K562 (cell line): ENCODE data around the gene CPNE1. TPM values are rescaled to one million over a fixed set of nuclear protein-coding genes. Genes with fewer than 3 reads are reported as not detected.

ENCODE experiments used
- ADNP ChIP-seq: fragments of 200-800 bp; sonication (Bioruptor generic); IDR thresholded peaks from 2 replicates; pipeline ENCODE4 v1.6.1; 2016; ENCODE audit warnings: missing genetic modification characterization, missing compliant biosample characterization
- CBFA2T2 ChIP-seq: fragments of 450-650 bp; conservative IDR thresholded peaks from 2 replicates; pipeline ENCODE4 v1.6.1; 2017; ENCODE audit warnings: mild to moderate bottlenecking
- CREM ChIP-seq: IDR thresholded peaks from 2 replicates; pipeline ENCODE4 v1.6.1; 2014; ENCODE audit warnings: antibody characterized with exemption, low read depth
- E2F5 ChIP-seq: sonication (generic); formaldehyde crosslinking; IDR thresholded peaks from 2 replicates; pipeline ENCODE4 v1.8.0; 2022; ENCODE audit warnings: mild to moderate bottlenecking, missing genetic modification reagents
- ELK1 ChIP-seq: sonication (generic); formaldehyde crosslinking; IDR thresholded peaks from 2 replicates; pipeline ENCODE4 v1.8.1; 2022; ENCODE audit warnings: missing genetic modification reagents
- GABPA ChIP-seq: fragments of 200-800 bp; sonication (Bioruptor generic); conservative IDR thresholded peaks from 2 replicates; pipeline ENCODE4 v1.6.1; 2016; ENCODE audit warnings: low read depth, missing genetic modification characterization, missing compliant biosample characterization
- HCFC1 ChIP-seq: IDR thresholded peaks from 2 replicates; pipeline ENCODE4 v1.6.1; 2012; ENCODE audit warnings: low read depth, low read length, improper control_type of control experiment
- HDAC1 ChIP-seq, 2 experiments: fragments of 450-650 bp; IDR thresholded peaks; 2 replicates each; pipeline ENCODE4 v1.6.1; 2016 to 2017; ENCODE audit warnings: inconsistent platforms in 1 of 2, mild to moderate bottlenecking in 1 of 2, moderate library complexity in 1 of 2
- HMG20A ChIP-seq: fragments of 450-650 bp; formaldehyde crosslinking; conservative IDR thresholded peaks from 2 replicates; pipeline ENCODE4 v1.4.0; 2020; ENCODE audit warnings: mild to moderate bottlenecking, mixed read lengths
- MTA1 ChIP-seq: fragments of 450-650 bp; IDR thresholded peaks from 2 replicates; pipeline ENCODE4 v1.6.1; 2017; ENCODE audit warnings: borderline replicate concordance
- NONO ChIP-seq, 2 experiments: fragments of 200-400 bp in 1 of 2; fragments of 450-650 bp in 1 of 2; formaldehyde crosslinking in 1 of 2; IDR thresholded peaks; 2 replicates each; pipeline ENCODE4 v1.6.1; 2017; ENCODE audit warnings: low read depth in 2 of 2, mild to moderate bottlenecking in 2 of 2, moderate library complexity in 2 of 2, low read length in 1 of 2
- PHF21A ChIP-seq: fragments of 450-650 bp; IDR thresholded peaks from 2 replicates; pipeline ENCODE4 v1.6.1; 2017; ENCODE audit warnings: low read depth, borderline replicate concordance
- POLR2A ChIP-seq: fragments of 450-650 bp; conservative IDR thresholded peaks from 2 replicates; pipeline ENCODE4 v1.6.1; 2016
- PREB ChIP-seq: sonication (generic); formaldehyde crosslinking; IDR thresholded peaks from 2 replicates; pipeline ENCODE4 v1.8.1; 2023; ENCODE audit warnings: mild to moderate bottlenecking, missing genetic modification reagents
- STAG1 ChIP-seq: sonication (generic); formaldehyde crosslinking; IDR thresholded peaks from 2 replicates; pipeline ENCODE4 v1.5.0; 2020; ENCODE audit warnings: missing genetic modification reagents, borderline replicate concordance
- TFE3 ChIP-seq: fragments of 450-650 bp; formaldehyde crosslinking; IDR thresholded peaks from 2 replicates; pipeline ENCODE4 v1.4.0; 2020; ENCODE audit warnings: mild to moderate bottlenecking, mixed read lengths
- VEZF1 ChIP-seq: fragments of 200-800 bp; sonication (Bioruptor generic); IDR thresholded peaks from 2 replicates; pipeline ENCODE4 v1.6.1; 2017; ENCODE audit warnings: missing genetic modification characterization, missing compliant biosample characterization
- ZBTB34 ChIP-seq: fragments of 250-450 bp; sonication (Bioruptor Pico); IDR thresholded peaks from 2 replicates; pipeline ENCODE4 v1.8.0; 2021; ENCODE audit warnings: mild to moderate bottlenecking, moderate library complexity
- ZNF175 ChIP-seq: fragments of 200-800 bp; sonication (Bioruptor generic); IDR thresholded peaks from 2 replicates; pipeline ENCODE4 v1.6.1; 2016; ENCODE audit warnings: low read depth, mild to moderate bottlenecking, missing genetic modification characterization, missing compliant biosample characterization
- ZNF197 ChIP-seq: fragments of 200-800 bp; sonication (Bioruptor generic); IDR thresholded peaks from 2 replicates; pipeline ENCODE4 v1.6.1; 2016; ENCODE audit warnings: low read depth, missing genetic modification characterization, missing compliant biosample characterization
- polyA plus RNA-seq, 8 experiments: library from polyadenylated mRNA; depleted of rRNA in 4 of 8; stranded (reverse) in 5 of 8; unstranded in 3 of 8; fragments of >200 nt; fragmentation: Nextera tagmentation in 2 of 8; fragmentation: Illumina TruSeq in 1 of 8; extraction: Ambion mirVana in 2 of 8; extraction: Trizol in 1 of 8; gene quantifications; 2 replicates each; pipeline versions ENCODE4 v1.2.1 to v1.2.3, GENCODE V29; 2011 to 2014; ENCODE audit warnings: inconsistent platforms in 1 of 8, missing spikeins in 1 of 8
- total RNA-seq, 7 experiments: library from RNA; depleted of rRNA in 6 of 7; stranded (reverse); fragments of >200 nt in 6 of 7; fragmentation: Illumina TruSeq in 2 of 7; extraction: Trizol in 2 of 7; gene quantifications; 2 replicates each; pipeline versions ENCODE4 v1.2.1 to v1.2.3, GENCODE V29; 2011 to 2021; ENCODE audit warnings: low replicate concordance in 1 of 7

Gene CPNE1
- total and polyA plus RNA-seq, 9 of the 15 experiments (the other 6 are each of a cell fraction or from before 2014, with no cell fraction given), result 42.1 to 102 (median 56.0) TPM

GRCh38 chr20:35664466-35665206, at the start of gene CPNE1, which contains the start of gene RBM12 (continued):
- no peak for TF ChIP-seq PHF21A
- TF ChIP-seq STAG1 (CRISPR knock-in tag), result peak; percentile 15; the same call in 1 of the 2 replicates
- TF ChIP-seq PREB, result no peak
- no peak for TF ChIP-seq ZBTB34 (CRISPR knock-in tag)
- TF ChIP-seq CBFA2T2, result 0 out of 2 replicates have a peak, but pooled peaks have one; percentile 16
- no peak for TF ChIP-seq MTA1
- peak; percentile 97 for TF ChIP-seq POLR2A
- TF ChIP-seq ZNF197, result 0 out of 2 replicates have a peak, but pooled peaks have one; percentile 53
- no peak; the same call in 1 of the 2 replicates for TF ChIP-seq E2F5
- TF ChIP-seq TFE3, result no peak
- no peak for TF ChIP-seq HMG20A (CRISPR knock-in tag)
- TF ChIP-seq ADNP (tag), result no peak
- TF ChIP-seq ZNF175 (CRISPR knock-in tag), result no peak
- peak in 1 of 2 experiments; percentile 36; a peak in 2 of 4 replicates for TF ChIP-seq HDAC1 (IDR thresholded peaks at IDR 0.05)
- peak; percentile 75 to 91 for TF ChIP-seq NONO (IDR thresholded peaks at IDR 0.05; ENCODE audit: low read depth in 2 of 2, low read length in 1 of 2)
- peak; percentile 52 for TF ChIP-seq HCFC1
- peak; percentile 91 for TF ChIP-seq CREM
- TF ChIP-seq GABPA (tag), result peak; percentile 75
- peak; percentile 91 for TF ChIP-seq VEZF1 (CRISPR knock-in tag)
- TF ChIP-seq ELK1 (CRISPR knock-in tag), result no peak
